AG09309 (cell line): ENCODE measurements around the gene UQCRHL.

Experiments used
- DNase-seq: peaks from one replicate; pipeline ENCODE4 v3.0.0-alpha.2; 2010; ENCODE audit warnings: low read depth
- H3K4me3 ChIP-seq: 2 replicates; pipeline ENCODE4 v1.5.1; 2011; ENCODE audit warnings: mild to moderate bottlenecking, low read depth, low read length, moderate library complexity; ENCODE audit not compliant: control insufficient read depth
- CTCF ChIP-seq: IDR thresholded peaks from 2 replicates; pipeline ENCODE4 v1.5.1; 2011; ENCODE audit warnings: mild to moderate bottlenecking, low read depth, low read length, inconsistent platforms; ENCODE audit not compliant: insufficient read depth, control insufficient read depth; ENCODE audit errors: missing control alignments

Gene UQCRHL

DNA sequence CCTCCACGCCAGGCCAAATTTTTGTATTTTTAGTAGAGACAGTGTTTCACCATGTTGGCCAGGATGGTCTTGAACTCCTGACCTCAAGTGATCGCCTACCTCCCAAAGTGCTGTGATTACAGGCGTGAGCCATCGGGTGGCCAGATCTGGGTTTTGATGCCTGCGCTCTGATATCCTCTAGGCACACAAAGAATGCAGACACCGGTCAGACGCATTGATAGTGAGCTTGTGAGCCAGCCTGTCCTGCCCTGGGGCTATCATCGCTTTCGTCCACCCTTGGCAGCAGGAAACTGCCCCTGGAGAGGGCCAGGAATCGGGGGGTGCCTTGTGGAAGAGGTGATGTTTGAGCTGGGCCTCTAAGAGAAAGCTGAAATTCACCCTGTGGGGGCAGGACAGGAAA, 44.9 kb downstream of the UQCRHL start:
- H3K4me3 ChIP-seq = no peak overlapping the region
- no peak for TF ChIP-seq CTCF
- no peak for DNase-seq

GRCh38 chr1:15761366-15762128, 45.9 kb downstream of the UQCRHL start:
- H3K4me3 ChIP-seq = no peak overlapping the region
- no peak for DNase-seq

GRCh38 chr1:15760520-15761211, 46.8 kb downstream of the UQCRHL start:
- peak overlapping the region; percentile 39 for H3K4me3 ChIP-seq
- TF ChIP-seq CTCF = no peak
- peak; percentile 39 for DNase-seq

More at GRCh38 chr1:15761366-15762128, 45.9 kb downstream of the UQCRHL start:
- TF ChIP-seq CTCF = no peak

DNA sequence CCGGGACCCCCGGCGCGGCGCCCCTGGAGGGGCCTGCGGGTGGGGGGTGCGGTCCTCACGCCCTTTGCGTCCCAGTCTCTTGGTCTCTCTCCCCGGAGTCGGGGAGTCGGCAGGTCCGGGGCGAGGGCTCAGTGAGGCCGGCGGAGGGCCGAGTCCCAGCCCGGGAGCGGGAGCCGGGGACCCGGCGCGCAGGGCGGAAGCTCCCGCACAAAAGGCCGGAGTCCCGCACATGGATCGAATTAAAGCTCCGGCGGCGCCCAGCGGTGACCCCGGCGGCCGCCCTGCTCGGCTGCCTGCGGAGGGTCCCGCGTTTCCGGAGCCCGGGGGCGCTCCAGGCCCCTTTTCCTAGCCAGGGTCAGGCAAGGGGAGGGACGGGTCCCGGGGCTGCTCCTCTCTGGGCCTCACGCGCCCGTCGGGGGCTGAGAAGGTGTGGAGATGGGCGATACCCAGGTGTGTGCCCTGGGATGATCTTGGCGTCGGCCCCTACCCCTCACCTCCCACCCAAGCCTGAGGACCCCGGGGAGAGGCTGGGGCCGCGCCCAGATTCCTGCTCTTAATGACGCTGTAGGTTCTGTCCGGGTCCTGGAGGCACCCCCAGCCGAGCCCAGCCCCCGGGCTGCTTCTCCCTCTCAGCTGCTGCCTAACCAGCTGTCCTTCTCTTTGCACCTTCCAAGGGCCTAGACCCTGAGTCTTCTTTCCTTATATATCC, 48.3 kb downstream of the UQCRHL start:
- no peak for DNase-seq
- TF ChIP-seq CTCF = no peak
- H3K4me3 ChIP-seq = peak overlapping the region; percentile 63

- DNase-seq = no peak
- no peak for TF ChIP-seq CTCF
- H3K4me3 ChIP-seq = peak within 1 kb of the TSS; percentile 63
These were observed 49.0 kb downstream of the UQCRHL start, which contains the start of gene FBLIM1 for GRCh38 chr1:15758343-15758931. FBLIM1 (plus strand) TSS chr1:15758795; CDS start chr1:15764984, 6,189 bp downstream.
